NT2/D1 (cell line): ENCODE results near the gene SARM1.

ENCODE experiments used
- SUZ12 ChIP-seq: IDR thresholded peaks from 2 replicates; pipeline ENCODE4 v1.6.1; 2011; ENCODE audit not compliant: insufficient read length, insufficient read depth; ENCODE audit errors: extremely low read depth
- YY1 ChIP-seq: IDR thresholded peaks from 2 replicates; pipeline ENCODE4 v1.6.1; 2011; ENCODE audit not compliant: insufficient read length, insufficient read depth
- ZNF274 ChIP-seq: IDR thresholded peaks from 2 replicates; pipeline ENCODE4 v1.6.1; 2011; ENCODE audit warnings: mild to moderate bottlenecking, low read depth, low read length

DNA sequence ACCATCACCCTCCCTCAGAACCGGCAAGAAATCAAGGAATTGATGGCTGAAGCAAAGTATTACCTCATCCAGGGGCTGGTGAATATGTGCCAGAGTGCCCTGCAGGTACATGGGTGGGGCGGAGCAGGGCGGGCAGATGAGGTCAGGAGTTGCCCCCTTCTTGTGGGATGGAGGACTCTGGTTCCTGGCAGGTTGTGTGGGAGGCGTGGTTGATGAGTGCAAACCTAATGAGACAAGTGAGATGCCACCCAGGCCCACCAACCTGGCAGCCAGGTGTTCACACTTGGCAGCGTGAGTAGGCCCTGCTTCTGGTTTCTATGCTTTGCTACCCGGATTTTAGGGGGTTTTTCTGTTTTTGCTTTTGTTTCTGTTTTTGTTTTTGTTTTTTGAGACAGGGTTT, 31.1 kb upstream of the SARM1 start:
- no peak for TF ChIP-seq ZNF274
- TF ChIP-seq YY1 = no peak
- no peak for TF ChIP-seq SUZ12
